ENCODE measurements around the gene NPTX1. TPM values are rescaled to one million over a fixed set of nuclear protein-coding genes. Genes with fewer than 3 reads are reported as not detected.

Gene NPTX1
- total RNA-seq, 1 donor: under 0.01 TPM

GRCh38 chr17:80465327-80465974 is 11.0 kb downstream of the NPTX1 start:
- H2AFZ ChIP-seq (ENCODE audit: low read length): no peak overlapping the region
- H3K27ac ChIP-seq (ENCODE audit: low read depth, low read length): no peak overlapping the region
- no peaks in the 10 kb centered on the region for H3K36me3 ChIP-seq (ENCODE audit: insufficient read depth, low read length)
- H3K4me3 ChIP-seq (ENCODE audit: insufficient read depth, low read length): no peak overlapping the region
- H3K4me2 ChIP-seq (ENCODE audit: insufficient read depth, low read length): no peak overlapping the region
- peaks cover 52% of the 10 kb centered on the region for H3K27me3 ChIP-seq (ENCODE audit: insufficient read depth, low read length)
- H3K9me3 ChIP-seq (ENCODE audit: low read depth, low read length): no peaks in the 10 kb centered on the region
- DNase-seq (ENCODE audit: insufficient read length, low spot score, missing footprints): no peak
- H3K79me2 ChIP-seq (ENCODE audit: insufficient read depth, low read length): no peaks in the 10 kb centered on the region
- no peaks in the 10 kb centered on the region for H4K20me1 ChIP-seq (ENCODE audit: insufficient read depth, low read length)
- no peak for TF ChIP-seq CTCF (IDR thresholded peaks at IDR 0.05; ENCODE audit: extremely low read depth, low read depth, low read length)
- H3K4me1 ChIP-seq (ENCODE audit: insufficient read depth, low read length): no peaks in the 10 kb centered on the region

DNA sequence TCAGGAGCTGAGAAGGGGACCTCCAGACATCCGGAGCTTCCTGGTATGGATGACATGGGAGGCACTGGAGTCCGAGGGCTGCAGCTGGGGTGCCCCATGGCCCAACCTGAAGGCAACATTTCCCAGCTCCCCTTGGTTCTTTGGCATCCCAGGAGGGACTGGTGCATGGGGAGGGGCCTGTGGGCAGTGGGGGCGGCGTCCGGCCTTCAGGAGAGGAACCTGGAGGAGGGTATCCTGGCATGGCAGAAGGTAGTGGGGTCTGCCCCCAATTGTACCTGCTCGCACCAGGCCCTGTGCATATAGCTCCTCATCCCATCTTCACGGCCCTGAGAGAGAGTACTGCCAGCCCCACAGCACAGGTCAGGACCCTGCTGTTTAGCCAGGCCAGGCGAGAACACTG is 11.9 kb downstream of the NPTX1 start:
- Histone ChIP-seq H3K4me3 (ENCODE audit: insufficient read depth, low read length) (no peak overlapping the region), H3K4me1 (ENCODE audit: insufficient read depth, low read length) (no peaks in the 10 kb centered on the region), H3K27me3 (ENCODE audit: insufficient read depth, low read length) (peaks cover 50% of the 10 kb centered on the region), H4K20me1 (ENCODE audit: insufficient read depth, low read length) (no peaks in the 10 kb centered on the region), H3K4me2 (ENCODE audit: insufficient read depth, low read length) (no peak overlapping the region), H3K36me3 (ENCODE audit: insufficient read depth, low read length) (no peaks in the 10 kb centered on the region), H3K27ac (ENCODE audit: low read depth, low read length) (no peak overlapping the region), H3K9me3 (ENCODE audit: low read depth, low read length) (no peaks in the 10 kb centered on the region), H2AFZ (ENCODE audit: low read length) (no peak overlapping the region), H3K79me2 (ENCODE audit: insufficient read depth, low read length) (no peaks in the 10 kb centered on the region)
- TF ChIP-seq CTCF (IDR thresholded peaks at IDR 0.05; ENCODE audit: extremely low read depth, low read depth, low read length): no peak
- DNase-seq (ENCODE audit: insufficient read length, low spot score, missing footprints): no peak

DNA sequence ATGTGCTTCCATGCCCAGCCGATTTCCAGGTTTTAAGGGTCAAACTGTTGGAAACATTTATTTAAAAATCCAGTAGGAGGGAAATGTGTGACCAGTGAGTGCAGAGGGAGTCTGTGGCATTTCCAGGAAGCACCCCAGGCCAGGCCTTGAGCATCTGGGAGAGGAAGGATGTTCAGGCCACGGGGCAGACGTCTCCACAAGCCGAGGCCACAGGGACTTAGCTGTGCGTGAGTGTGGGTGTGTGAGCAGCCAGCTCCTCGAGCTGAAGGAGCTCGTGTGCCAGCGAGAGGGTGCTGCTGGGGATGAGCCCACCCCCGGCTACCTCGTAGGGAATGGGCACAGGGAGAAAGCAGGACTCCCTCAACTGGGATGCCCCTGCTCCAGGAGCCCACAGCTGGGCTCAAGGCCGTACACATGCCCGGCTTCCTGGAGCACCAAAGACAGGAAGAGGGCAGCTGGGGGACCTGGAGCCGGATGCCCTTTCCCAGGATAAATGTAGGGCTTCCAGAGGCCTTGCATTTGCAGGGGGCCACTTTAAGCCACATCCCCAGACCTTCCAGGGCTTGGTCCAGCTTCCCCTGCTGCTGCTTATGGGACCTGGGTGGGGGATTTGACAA is 12.5 kb downstream of the NPTX1 start:
- no peak overlapping the region for H3K27ac ChIP-seq (ENCODE audit: low read depth, low read length)
- H3K9me3 ChIP-seq (ENCODE audit: low read depth, low read length): no peaks in the 10 kb centered on the region
- H4K20me1 ChIP-seq (ENCODE audit: insufficient read depth, low read length): no peaks in the 10 kb centered on the region
- H3K27me3 ChIP-seq (ENCODE audit: insufficient read depth, low read length): peaks cover 50% of the 10 kb centered on the region
- TF ChIP-seq CTCF (IDR thresholded peaks at IDR 0.05; ENCODE audit: extremely low read depth, low read depth, low read length): no peak
- no peak overlapping the region for H2AFZ ChIP-seq (ENCODE audit: low read length)
- no peak for DNase-seq (ENCODE audit: insufficient read length, low spot score, missing footprints)
- H3K4me1 ChIP-seq (ENCODE audit: insufficient read depth, low read length): no peaks in the 10 kb centered on the region
- no peak overlapping the region for H3K4me3 ChIP-seq (ENCODE audit: insufficient read depth, low read length)
- H3K4me2 ChIP-seq (ENCODE audit: insufficient read depth, low read length): no peak overlapping the region
- no peaks in the 10 kb centered on the region for H3K36me3 ChIP-seq (ENCODE audit: insufficient read depth, low read length)
- no peaks in the 10 kb centered on the region for H3K79me2 ChIP-seq (ENCODE audit: insufficient read depth, low read length)

DNA sequence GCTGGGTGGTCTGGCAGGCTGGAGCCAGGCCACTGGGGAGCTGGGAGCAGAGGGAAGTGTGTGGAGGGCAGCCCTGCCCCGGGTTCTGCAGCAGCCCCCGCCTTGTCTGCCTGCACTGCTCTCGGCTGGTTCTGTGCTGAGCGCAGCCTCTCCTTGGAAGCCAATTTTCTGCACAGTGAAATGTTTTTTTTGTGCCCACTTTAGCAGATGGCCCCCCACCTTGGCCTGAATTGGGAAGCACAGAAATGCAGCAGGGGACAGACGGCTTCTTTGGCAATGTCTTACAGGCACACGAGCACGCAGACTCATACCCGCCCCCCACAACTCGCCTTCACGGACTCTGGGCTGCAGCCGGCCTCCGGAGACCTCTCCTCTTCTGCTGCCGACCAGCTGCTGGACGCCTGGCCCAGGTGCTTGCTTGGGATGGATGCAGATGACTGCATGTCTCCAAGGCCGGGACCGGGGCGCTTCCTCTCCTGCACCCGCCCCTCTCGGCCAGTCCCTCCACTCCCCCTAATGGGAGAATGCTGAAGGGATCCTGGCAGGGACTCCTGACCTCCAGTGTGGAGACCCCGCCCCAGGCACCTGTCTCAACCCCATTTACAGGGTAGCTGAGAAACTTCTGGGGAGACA is 14.8 kb downstream of the NPTX1 start:
- H3K27ac ChIP-seq (ENCODE audit: low read depth, low read length): no peak overlapping the region
- TF ChIP-seq CTCF (IDR thresholded peaks at IDR 0.05; ENCODE audit: extremely low read depth, low read depth, low read length): no peak

More for the DNA sequence above, 14.8 kb downstream of the NPTX1 start:
- Histone ChIP-seq H3K9me3 (ENCODE audit: low read depth, low read length) (no peaks in the 10 kb centered on the region), H3K27me3 (ENCODE audit: insufficient read depth, low read length) (peaks cover 32% of the 10 kb centered on the region), H4K20me1 (ENCODE audit: insufficient read depth, low read length) (no peaks in the 10 kb centered on the region), H3K79me2 (ENCODE audit: insufficient read depth, low read length) (no peaks in the 10 kb centered on the region), H3K4me3 (ENCODE audit: insufficient read depth, low read length) (no peak overlapping the region), H2AFZ (ENCODE audit: low read length) (no peak overlapping the region), H3K36me3 (ENCODE audit: insufficient read depth, low read length) (no peaks in the 10 kb centered on the region), H3K4me1 (ENCODE audit: insufficient read depth, low read length) (no peaks in the 10 kb centered on the region), H3K4me2 (ENCODE audit: insufficient read depth, low read length) (no peak overlapping the region)
- DNase-seq (ENCODE audit: insufficient read length, low spot score, missing footprints): no peak

Data from osteoblast (primary cell).